GM18511 (cell line): ENCODE data around the gene PTPN3.
A peak's percentile ranks its signal among the peaks of the same experiment; 100 is the strongest.
"Not testable (repeated sequence)": the region's sequence is repeated elsewhere in the genome, so short reads cannot be mapped to it uniquely, and the experiment has no call there.

Experiments
- ATAC-seq: cut with Tn5 transposase; IDR thresholded peaks from one replicate; pipeline ENCODE4 v1.9.1; 2021; ENCODE audit warnings: mild to moderate bottlenecking, moderate library complexity; ENCODE audit not compliant: unreplicated experiment

PTPN3 gene

DNA sequence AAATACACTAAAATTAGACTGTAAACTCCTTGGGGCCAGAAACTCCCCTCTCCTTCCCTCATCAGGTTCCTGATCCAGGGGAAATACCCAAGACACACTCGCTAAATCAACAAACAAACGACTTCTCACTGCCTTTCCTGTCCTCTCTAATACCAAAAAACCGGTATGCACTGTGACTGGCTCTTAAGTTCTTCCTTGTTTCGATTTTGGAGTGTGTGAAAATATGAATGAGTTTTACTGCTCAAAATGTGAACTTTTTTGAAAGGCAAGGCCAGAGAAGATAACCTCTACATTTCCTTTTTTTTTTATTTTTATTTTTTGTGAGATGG lies 96.2 kb downstream of the PTPN3 start:
- no peak for ATAC-seq

DNA sequence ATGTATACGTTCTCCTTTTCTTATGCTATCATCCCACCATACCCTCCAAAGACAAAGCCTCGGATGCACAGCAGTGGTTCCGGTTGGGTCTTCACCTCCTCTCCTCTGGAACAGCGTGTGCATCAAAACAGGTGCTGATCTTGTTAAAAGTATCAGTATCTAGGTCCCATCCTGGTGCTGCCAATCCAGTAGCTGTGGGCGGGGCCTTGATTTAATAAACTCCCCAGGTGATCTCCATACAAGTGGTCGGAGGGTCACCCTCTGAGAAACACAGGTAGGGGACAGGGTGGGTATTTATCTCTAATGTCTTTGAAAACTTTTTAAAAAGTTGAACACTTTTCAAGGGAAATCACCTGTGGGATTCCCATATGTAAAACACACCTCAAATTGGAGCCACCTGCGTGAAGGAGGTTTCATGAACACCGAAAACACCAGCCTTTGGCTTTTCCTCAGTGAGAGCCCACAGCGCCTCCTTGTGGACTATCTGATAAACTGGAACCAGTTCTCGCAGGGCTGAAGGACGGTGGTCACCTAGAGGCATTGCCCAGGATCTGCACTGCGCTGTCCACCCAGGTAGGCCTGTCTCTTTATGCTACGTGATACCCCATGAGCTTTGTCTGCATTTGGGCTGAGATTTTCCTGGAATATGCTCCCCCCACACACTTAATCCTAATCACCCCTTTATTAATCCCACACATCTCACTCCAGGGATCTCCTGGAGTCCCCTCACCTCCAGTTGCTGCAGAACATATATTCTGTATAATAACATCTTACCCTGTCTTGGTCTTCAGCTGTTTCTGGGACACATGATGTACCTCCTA lies 96.7 kb downstream of the PTPN3 start:
- ATAC-seq = peak; percentile 53

DNA sequence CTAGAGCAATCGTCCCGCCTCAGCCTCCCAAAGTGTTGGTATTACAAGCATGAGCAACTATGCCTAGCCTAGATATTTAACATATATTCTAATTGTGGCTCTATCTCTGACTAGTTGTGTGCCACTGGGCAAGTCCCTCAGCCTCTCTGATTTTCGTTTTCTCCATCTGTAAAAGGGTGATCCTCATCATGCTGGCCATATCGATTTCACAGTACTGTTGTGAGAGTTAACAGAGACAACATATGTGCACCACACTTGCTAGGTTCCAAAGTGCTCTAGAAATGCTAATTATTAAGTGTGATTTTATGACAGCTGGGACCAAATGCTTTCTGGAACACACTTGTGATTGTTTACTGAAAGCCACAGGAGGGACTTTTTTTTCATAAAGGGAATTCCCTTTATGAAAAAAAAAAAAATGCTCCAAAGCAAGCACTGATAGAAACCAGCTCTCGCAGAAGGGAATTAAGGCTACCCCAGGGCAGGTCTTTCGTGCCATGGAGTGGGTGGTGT lies 98.8 kb downstream of the PTPN3 start:
- ATAC-seq = peak; percentile 70

DNA sequence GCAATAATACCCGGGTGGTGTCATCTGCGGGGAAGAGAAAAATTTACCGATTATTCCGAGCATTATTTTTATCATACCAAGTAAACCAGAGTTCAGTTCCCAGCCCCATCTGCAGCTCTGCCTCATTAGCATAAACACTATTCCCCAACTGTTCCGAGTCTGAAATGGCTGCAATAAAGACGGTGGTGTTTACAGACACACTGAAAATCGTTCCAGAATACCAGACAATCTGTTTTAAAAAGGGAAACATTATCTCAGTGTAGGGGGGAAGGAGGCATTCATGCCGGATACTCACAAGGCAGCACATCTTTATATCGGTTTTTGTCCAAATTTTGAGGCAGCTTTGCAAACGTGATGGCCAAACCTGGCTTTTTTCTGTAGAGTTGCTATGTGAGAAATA lies 106.9 kb downstream of the PTPN3 start:
- ATAC-seq = no peak

DNA sequence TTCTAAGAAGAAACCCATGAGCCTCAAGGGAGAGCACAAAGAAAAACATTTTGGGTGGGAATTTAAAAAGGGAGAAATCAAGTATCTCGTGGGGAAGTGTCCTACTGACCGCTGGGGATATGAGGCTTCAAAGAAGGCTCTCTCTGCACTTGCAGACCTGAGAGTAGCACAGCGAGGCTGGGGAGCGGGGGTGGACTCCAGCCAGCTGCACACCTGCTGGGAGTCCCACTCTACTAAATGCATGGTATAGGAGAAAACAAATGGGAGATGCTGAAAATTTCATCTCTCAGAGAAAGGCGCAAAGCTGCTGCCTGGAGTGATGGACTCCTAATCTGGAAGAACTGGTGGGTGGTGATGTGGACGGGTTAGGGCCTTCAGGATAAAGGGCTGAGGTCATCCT lies 110.3 kb downstream of the PTPN3 start:
- no peak for ATAC-seq

GRCh38 chr9:109387206-109387605 lies 110.9 kb downstream of the PTPN3 start:
- ATAC-seq = no peak

GRCh38 chr9:109385499-109385898 lies 112.6 kb downstream of the PTPN3 start:
- ATAC-seq = no peak

DNA sequence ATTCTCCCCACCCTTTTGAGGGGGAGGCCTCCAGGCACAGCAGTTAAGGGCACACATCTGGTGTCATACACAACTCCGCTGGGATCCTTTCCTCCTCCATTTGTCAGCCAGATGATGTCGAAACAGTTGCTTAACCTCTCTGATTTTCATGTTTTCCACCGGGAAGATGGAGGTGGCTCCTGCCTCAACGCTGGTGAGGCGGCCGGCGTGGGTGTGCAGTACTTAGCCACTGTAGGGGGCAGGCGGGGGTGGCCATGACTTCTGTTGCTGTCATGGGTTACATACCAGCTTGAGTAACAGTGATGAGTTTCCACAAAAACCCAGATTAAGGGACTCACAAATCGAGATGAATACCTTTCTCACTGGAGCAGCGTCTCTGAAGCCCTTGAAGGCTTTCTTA lies 114.2 kb downstream of the PTPN3 start:
- ATAC-seq = no peak

DNA sequence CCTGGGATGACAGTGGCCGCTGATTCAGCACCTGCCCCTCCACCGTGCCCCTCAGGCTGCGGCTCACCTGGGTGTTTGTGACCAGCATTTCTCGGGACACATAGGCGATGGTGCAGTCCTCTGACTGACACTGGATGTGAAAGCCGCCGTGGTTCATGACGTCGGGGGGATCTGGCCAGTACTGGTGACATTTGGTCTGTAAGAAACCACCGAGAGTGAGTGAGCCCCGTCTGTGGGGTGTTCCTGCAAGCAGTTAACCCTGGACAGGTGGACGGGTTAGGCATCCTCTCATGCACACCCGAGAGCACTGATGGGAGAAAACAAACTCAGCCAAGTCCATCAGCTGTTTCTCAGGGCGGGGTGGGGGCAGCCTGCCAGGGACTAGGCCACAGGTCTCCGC lies 114.8 kb downstream of the PTPN3 start:
- ATAC-seq = no peak

DNA sequence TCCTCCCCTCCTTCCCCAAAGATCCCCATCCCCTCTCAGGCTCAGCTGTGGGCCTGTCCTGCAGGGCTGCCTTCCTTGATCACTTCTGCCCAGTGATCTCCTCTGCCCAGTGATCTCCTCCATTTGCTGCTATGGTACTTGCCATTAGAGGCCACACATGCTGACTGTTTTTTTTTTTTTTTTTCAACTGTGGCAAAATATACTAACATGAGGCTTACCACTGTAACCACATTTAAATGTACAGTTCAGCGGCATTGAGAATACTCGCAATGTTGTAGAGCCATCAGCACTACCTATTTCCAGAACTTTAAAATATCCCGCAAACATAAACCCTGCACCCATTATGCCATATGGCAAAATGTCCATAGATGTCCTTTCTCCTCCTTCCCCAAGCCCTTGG lies 115.5 kb downstream of the PTPN3 start:
- no peak for ATAC-seq

- no peak for ATAC-seq
Measured at GRCh38 chr9:109382182-109382581, 115.9 kb downstream of the PTPN3 start.

- peak; percentile 83 for ATAC-seq
Measured at GRCh38 chr9:109381011-109381729, 116.9 kb downstream of the PTPN3 start.

GRCh38 chr9:109379513-109379912 lies 118.6 kb downstream of the PTPN3 start:
- no peak for ATAC-seq

DNA sequence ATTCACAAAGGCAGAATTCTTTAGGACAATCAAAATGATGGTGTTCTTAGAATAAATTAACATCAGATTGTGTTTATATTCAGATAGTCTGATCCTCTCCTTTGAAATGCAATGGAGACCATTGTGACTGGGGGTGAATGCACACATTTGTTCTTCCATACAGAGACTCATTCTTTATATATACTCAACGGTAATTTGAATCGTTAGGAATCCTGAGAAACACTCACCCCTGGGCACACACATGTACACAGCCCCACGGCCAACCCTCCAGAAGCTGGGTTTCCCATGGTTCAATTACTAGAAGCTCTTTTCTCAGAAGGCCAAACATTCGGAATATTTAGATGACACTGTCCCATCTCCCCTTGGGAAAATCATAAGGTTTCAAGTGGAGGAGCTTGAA lies 119.8 kb downstream of the PTPN3 start:
- no peak for ATAC-seq

GRCh38 chr9:109372246-109372645 lies 125.9 kb downstream of the PTPN3 start:
- ATAC-seq = no peak

GRCh38 chr9:109371374-109371773 lies 126.7 kb downstream of the PTPN3 start:
- no peak for ATAC-seq

GRCh38 chr9:109369285-109369684 lies 128.8 kb downstream of the PTPN3 start:
- ATAC-seq = peak; percentile 92

DNA sequence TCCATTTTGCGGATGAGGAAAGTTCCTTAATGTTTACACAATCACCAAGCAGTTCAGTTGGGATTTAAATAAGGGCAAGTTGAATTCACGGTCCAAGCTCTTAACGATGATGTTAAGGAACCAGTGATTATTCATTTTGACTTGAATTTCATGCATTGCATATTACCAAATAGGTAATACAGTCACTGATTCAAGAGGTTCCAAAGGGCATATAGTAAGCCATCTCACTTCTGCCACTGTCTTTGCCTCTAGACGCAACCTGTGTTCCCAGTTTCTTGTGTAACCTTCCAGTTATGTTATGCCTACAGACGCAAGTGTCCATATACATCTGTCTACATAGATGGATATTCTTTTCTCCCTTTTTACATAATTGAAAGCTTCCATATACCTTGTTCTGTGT lies 137.3 kb downstream of the PTPN3 start:
- ATAC-seq = no peak

DNA sequence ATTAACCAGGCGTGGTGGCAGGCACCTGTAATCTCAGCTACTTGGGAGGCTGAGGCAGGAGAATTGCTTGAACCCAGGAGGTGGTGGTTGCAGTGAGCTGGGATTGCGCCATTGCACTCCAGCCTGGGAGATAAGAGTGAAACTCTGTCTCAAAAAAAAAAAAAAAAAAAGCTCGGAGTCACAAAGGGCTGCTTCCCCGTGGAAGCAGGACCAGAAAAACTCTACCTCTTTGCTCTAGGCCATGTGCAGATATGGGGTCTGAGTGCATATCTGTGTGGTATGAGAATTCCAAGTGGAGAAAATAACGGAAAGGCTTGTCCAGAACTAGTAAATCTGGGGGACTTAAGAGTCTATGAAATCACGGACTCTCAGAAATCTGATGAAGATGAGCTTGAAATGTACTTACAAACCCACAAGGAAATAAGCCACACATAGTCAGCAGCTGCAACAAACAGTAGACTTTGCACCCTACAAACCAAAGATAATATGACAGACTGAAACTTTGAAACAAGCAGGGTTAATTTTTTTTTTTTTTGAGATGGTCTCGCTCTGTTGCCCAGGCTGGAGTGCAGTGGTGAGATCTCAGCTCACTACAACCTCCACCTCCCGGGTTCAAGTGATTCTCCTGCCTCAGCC lies 139.0 kb downstream of the PTPN3 start:
- not testable (repeated sequence) for ATAC-seq

GRCh38 chr9:109355564-109356297 lies 142.4 kb downstream of the PTPN3 start:
- ATAC-seq = no peak

DNA sequence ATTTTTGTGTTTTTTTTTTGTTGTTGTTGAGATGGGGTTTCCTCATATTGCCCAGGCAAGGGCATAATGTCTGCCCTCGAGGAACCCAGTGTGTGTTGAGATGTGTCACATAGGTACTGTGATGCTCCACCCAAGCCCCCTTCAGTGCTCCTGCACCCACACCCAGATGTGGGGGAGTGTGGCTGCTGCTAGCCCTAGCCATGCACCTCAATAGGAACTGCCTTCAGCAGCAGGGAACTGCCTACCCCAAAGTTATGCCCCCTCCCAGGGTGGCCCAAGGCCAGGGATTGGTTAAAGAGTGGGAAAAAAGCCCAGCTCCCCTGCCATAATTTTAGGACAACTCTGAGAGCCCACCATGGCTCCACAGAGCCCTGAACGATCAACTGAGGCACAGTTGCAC lies 143.9 kb downstream of the PTPN3 start:
- ATAC-seq = no peak
